ENCODE measurements around the gene KIF3A.

GRCh38 chr5:132761321-132762240 is 24.2 kb upstream of the KIF3A start:
- TF ChIP-seq CTCF (IDR thresholded peaks at IDR 0.05; ENCODE audit: insufficient read depth, low read depth, low read length) (no peak), EZH2 (IDR thresholded peaks at IDR 0.05; ENCODE audit: insufficient read depth, low read length) (no peak)

Measured in astrocyte (in vitro differentiated cells and primary cell).